ENCODE results near the gene FAM83F. TPM values are rescaled to one million over a fixed set of nuclear protein-coding genes. Genes with fewer than 3 reads are reported as not detected.
A peak's percentile ranks its signal among the peaks of the same experiment; 100 is the strongest.

Gene FAM83F
- polyA plus RNA-seq, 6 donors from 2014 or later: 0.05 TPM; not detected in 5

DNA sequence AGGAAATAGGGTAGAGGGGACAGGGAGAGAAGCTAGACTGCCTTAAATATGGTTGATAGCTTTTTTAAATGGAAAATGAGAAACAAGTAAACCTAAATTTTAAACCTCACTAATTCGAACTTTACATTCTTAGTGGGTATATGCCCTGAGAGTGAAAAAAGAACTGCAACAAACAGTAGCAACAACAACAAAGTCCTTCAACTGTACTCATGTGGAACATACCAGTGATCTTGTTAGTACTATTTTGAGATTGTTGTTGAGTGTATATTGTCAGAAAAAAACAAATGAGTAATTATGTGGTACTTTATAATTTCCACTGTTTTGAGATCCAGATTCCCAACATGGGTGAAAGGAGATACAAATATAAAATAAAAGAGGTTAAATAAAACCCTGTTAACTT, 94.1 kb downstream of the FAM83F start:
- H3K36me3 Mint-ChIP-seq: no peaks in the 10 kb centered on the region
- DNase-seq (no peak), ATAC-seq (ENCODE audit: low read depth in 2 of 2) (peak in 1 of 2 donors; percentile 18)
- H3K9me3 Mint-ChIP-seq: no peaks in the 10 kb centered on the region
- no peaks in the 10 kb centered on the region for H3K27me3 Mint-ChIP-seq
- H3K4me1 Mint-ChIP-seq: peaks cover 39 to 69% (median 45%) of the 10 kb centered on the region in 3 donors
- H3K27ac Mint-ChIP-seq: peak overlapping the region in 4 of 6 donors; percentile 30 to 87 (median 76)
- peak overlapping the region in 5 of 8 donors; percentile 8 to 41 (median 21) for H3K4me3 Mint-ChIP-seq

Other genes starting within 250 kb of the FAM83F start
- gene ENTHD1, start 101.2 kb upstream of the FAM83F start, polyA plus RNA-seq (ENCODE audit: low read depth in 6 of 6): not detected
- 10 to 100 TPM in 5 of 6 donors, 1 to 10 TPM in 1; 7.7 to 37.7 (median 18.7) TPM for gene GRAP2, start 93.9 kb upstream of the FAM83F start, polyA plus RNA-seq (ENCODE audit: low read depth in 6 of 6)
- 1 to 10 TPM in 3 of 6 donors, under 1 TPM in 3; 0.60 to 3.3 (median 0.96) TPM for gene TMA7B, start 34.6 kb upstream of the FAM83F start, polyA plus RNA-seq (ENCODE audit: low read depth in 6 of 6)
- gene TNRC6B, start 183.0 kb downstream of the FAM83F start, polyA plus RNA-seq (ENCODE audit: low read depth in 6 of 6): 100 to 1,000 TPM in 4 of 6 donors, 10 to 100 TPM in 2; 37.3 to 171 (median 109) TPM

Measured in naive B cell (primary cell).